Measurements from ENCODE around the gene PSD4. TPM values are rescaled to one million over a fixed set of nuclear protein-coding genes. Genes with fewer than 3 reads are reported as not detected.
A peak's percentile ranks its signal among the peaks of the same experiment; 100 is the strongest.

The PSD4 gene
- total RNA-seq, 2 experiments from 2014 or later: 96.5 to 101 TPM

GRCh38 chr2:113162173-113162572 is 11.6 kb upstream of the PSD4 start:
- peaks cover 33% of the 10 kb centered on the region for H3K4me1 ChIP-seq (ENCODE audit: insufficient read depth, low read length)
- CTCF ChIA-PET: interaction anchor here (1.3 to 3.8 kb wide), 2 partner anchors 25 to 228 kb away, joined by 5 to 17 read pairs; no protein-coding TSS in a partner anchor
- no peak overlapping the region for H3K27ac ChIP-seq (ENCODE audit: low read depth in 1 of 2, low read length in 2 of 2)
- no peaks in the 10 kb centered on the region for H3K27me3 ChIP-seq (ENCODE audit: control insufficient read depth in 1 of 2, insufficient read depth in 2 of 2, low read length in 2 of 2)
- H3K4me3 ChIP-seq (ENCODE audit: low read length): no peak overlapping the region
- POLR2A ChIA-PET: interaction anchor here (1.0 to 4.9 kb wide), 2 partner anchors 12 to 19 kb away, joined by 3 to 28 read pairs; partner anchors contain the start of gene PSD4
- no peaks in the 10 kb centered on the region for H3K9me3 Mint-ChIP-seq
- H3K27me3 Mint-ChIP-seq: no peaks in the 10 kb centered on the region
- intact Hi-C loops (cut with DNase I, micrococcal nuclease): no loop called here
- H3K4me3 Mint-ChIP-seq: no peak overlapping the region
- DNase-seq (no peak), ATAC-seq (ENCODE audit: poor library complexity) (no peak)
- no peaks in the 10 kb centered on the region for H3K9me3 ChIP-seq (ENCODE audit: control insufficient read depth in 1 of 2, insufficient read depth in 1 of 2, low read length in 2 of 2)
- peak overlapping the region; percentile 57 for H3K27ac Mint-ChIP-seq
- H3K36me3 ChIP-seq (ENCODE audit: insufficient read depth, low read length): no peaks in the 10 kb centered on the region
- no peak for TF ChIP-seq CTCF (IDR thresholded peaks at IDR 0.05)
- H3K36me3 Mint-ChIP-seq (ENCODE audit: low read depth): peaks cover 6% of the 10 kb centered on the region
- peaks cover 58% of the 10 kb centered on the region for H3K4me1 Mint-ChIP-seq (ENCODE audit: low read depth)

GRCh38 chr2:113162869-113163268 is 10.9 kb upstream of the PSD4 start:
- intact Hi-C loops (cut with DNase I, micrococcal nuclease): no loop called here
- POLR2A ChIA-PET: interaction anchor here (1.0 to 4.9 kb wide), 3 partner anchors 12 to 31 kb away, joined by 3 to 28 read pairs (median 3); partner anchors contain the start of gene PSD4
- ATAC-seq (ENCODE audit: poor library complexity) (no peak), DNase-seq (no peak)
- H3K27ac ChIP-seq (ENCODE audit: low read depth in 1 of 2, low read length in 2 of 2): no peak overlapping the region
- H3K4me1 Mint-ChIP-seq (ENCODE audit: low read depth): peaks cover 63% of the 10 kb centered on the region
- peaks cover 36% of the 10 kb centered on the region for H3K4me1 ChIP-seq (ENCODE audit: insufficient read depth, low read length)
- H3K27me3 Mint-ChIP-seq: no peaks in the 10 kb centered on the region
- H3K9me3 ChIP-seq (ENCODE audit: control insufficient read depth in 1 of 2, insufficient read depth in 1 of 2, low read length in 2 of 2): no peaks in the 10 kb centered on the region
- no peak overlapping the region for H3K4me3 ChIP-seq (ENCODE audit: low read length)
- H3K36me3 Mint-ChIP-seq (ENCODE audit: low read depth): peaks cover 5% of the 10 kb centered on the region
- H3K36me3 ChIP-seq (ENCODE audit: insufficient read depth, low read length): no peaks in the 10 kb centered on the region
- no peak for TF ChIP-seq CTCF (IDR thresholded peaks at IDR 0.05)
- H3K27me3 ChIP-seq (ENCODE audit: control insufficient read depth in 1 of 2, insufficient read depth in 2 of 2, low read length in 2 of 2): no peaks in the 10 kb centered on the region
- H3K4me3 Mint-ChIP-seq: no peak overlapping the region
- CTCF ChIA-PET: interaction anchor here (0.9 to 3.8 kb wide), 4 partner anchors 21 to 227 kb away, joined by 3 to 17 read pairs (median 4); no protein-coding TSS in a partner anchor
- peak overlapping the region; percentile 57 for H3K27ac Mint-ChIP-seq
- no peaks in the 10 kb centered on the region for H3K9me3 Mint-ChIP-seq

- DNase-seq (no peak), ATAC-seq (ENCODE audit: poor library complexity) (no peak)
- H3K9me3 ChIP-seq (ENCODE audit: control insufficient read depth in 1 of 2, insufficient read depth in 1 of 2, low read length in 2 of 2): no peaks in the 10 kb centered on the region
- H3K4me3 ChIP-seq (ENCODE audit: low read length): no peak overlapping the region
- TF ChIP-seq CTCF (IDR thresholded peaks at IDR 0.05): no peak
- H3K27me3 ChIP-seq (ENCODE audit: control insufficient read depth in 1 of 2, insufficient read depth in 2 of 2, low read length in 2 of 2): no peaks in the 10 kb centered on the region
- H3K4me3 Mint-ChIP-seq: no peak overlapping the region
- peaks cover 45% of the 10 kb centered on the region for H3K4me1 ChIP-seq (ENCODE audit: insufficient read depth, low read length)
- H3K36me3 Mint-ChIP-seq (ENCODE audit: low read depth): no peaks in the 10 kb centered on the region
- peaks cover 63% of the 10 kb centered on the region for H3K4me1 Mint-ChIP-seq (ENCODE audit: low read depth)
- ChIA-PET POLR2A (interaction anchor here (1.8 to 4.9 kb wide), 2 partner anchors 7 to 10 kb away, joined by 6 to 28 read pairs; partner anchors contain the start of gene PSD4), CTCF (interaction anchor here (0.7 to 3.8 kb wide), 4 partner anchors 19 to 39 kb away, joined by 3 to 17 read pairs (median 4); no protein-coding TSS in a partner anchor)
- H3K27ac ChIP-seq (ENCODE audit: low read depth in 1 of 2, low read length in 2 of 2): no peak overlapping the region
- H3K27ac Mint-ChIP-seq: peak overlapping the region; percentile 90
- intact Hi-C loops (cut with DNase I, micrococcal nuclease): no loop called here
- H3K9me3 Mint-ChIP-seq: no peaks in the 10 kb centered on the region
- no peaks in the 10 kb centered on the region for H3K36me3 ChIP-seq (ENCODE audit: insufficient read depth, low read length)
- H3K27me3 Mint-ChIP-seq: no peaks in the 10 kb centered on the region
These were observed 9.4 kb upstream of the PSD4 start for GRCh38 chr2:113164215-113164929.

Measured in CD4-positive, alpha-beta T cell (primary cell).